ENCODE data around the gene OXSR1. TPM values are rescaled to one million over a fixed set of nuclear protein-coding genes. Genes with fewer than 3 reads are reported as not detected.

The OXSR1 gene
- 10 to 100 TPM; 27.3 to 38.4 (median 31.6) TPM for total RNA-seq
- polyA plus RNA-seq: 10 to 100 TPM; 13.7 to 15.9 TPM
- long read RNA-seq, donor 1, full-length matches to known transcripts: 13 of 30 reads
- long read RNA-seq, donor 1, partial matches to known transcripts: 13 of 30 reads
- long read RNA-seq, donor 1, other reads (novel, unspliced or antisense): 4 of 30 reads
- long read RNA-seq, donor 2, full-length matches to known transcripts: 33 of 51 reads
- long read RNA-seq, donor 2, partial matches to known transcripts: 15 of 51 reads
- long read RNA-seq, donor 2, other reads (novel, unspliced or antisense): 3 of 51 reads
- long read RNA-seq, donor 3, full-length matches to known transcripts: 5 of 33 reads
- long read RNA-seq, donor 3, partial matches to known transcripts: 25 of 33 reads
- long read RNA-seq, donor 3, other reads (novel, unspliced or antisense): 3 of 33 reads

- ATAC-seq (peak; percentile 94 to 98 (median 97)), DNase-seq (peak; percentile 97 to 99)
- intact Hi-C loops (cut with DNase I): loop anchor here in 7 of 10 donors (1.0 to 10.0 kb wide), 5 partner anchors 26 to 60 kb away; partner anchors contain the start of genes ACAA1 (in 5 of the 7) and MYD88 (in 2 of the 7)
- no peaks in the 10 kb centered on the region for H3K36me3 ChIP-seq
- H3K27ac ChIP-seq: peak within 1 kb of the TSS; percentile 92 to 99 (median 98)
- no peaks in the 10 kb centered on the region for H3K9me3 ChIP-seq
- no peaks in the 10 kb centered on the region for H3K27me3 ChIP-seq
- H3K4me1 ChIP-seq: peaks cover 3 to 43% (median 26%) of the 10 kb centered on the region in 9 donors
- no peak for TF ChIP-seq CTCF (IDR thresholded peaks at IDR 0.05)
- 0% methylated on average over 57 of the region's 57 CpGs for WGBS, 2 donors
- H3K4me3 ChIP-seq: peak within 1 kb of the TSS; percentile 88 to 99 (median 95)
Observed at GRCh38 chr3:38164952-38165721, at the start of gene OXSR1. Gene OXSR1, plus strand, starts transcription at chr3:38165537. Its CDS starts 340 bp downstream, at chr3:38165877.

- DNase-seq (no peak), ATAC-seq (no peak)
- H3K27me3 ChIP-seq: peaks cover 0 to 6% (median 0%) of the 10 kb centered on the region in 7 donors
- H3K4me3 ChIP-seq: no peak overlapping the region
- peaks cover 0 to 14% (median 3%) of the 10 kb centered on the region in 9 donors for H3K36me3 ChIP-seq
- H3K4me1 ChIP-seq: peaks cover 0 to 14% (median 4%) of the 10 kb centered on the region in 9 donors
- H3K9me3 ChIP-seq: no peaks in the 10 kb centered on the region
- no peak for TF ChIP-seq CTCF (IDR thresholded peaks at IDR 0.05)
- no peak overlapping the region for H3K27ac ChIP-seq
- 72 to 75% methylated on average over 9 of the region's 9 CpGs for WGBS, 2 donors
- intact Hi-C loops (cut with DNase I): loop anchor here in 5 of 10 donors (5.0 to 10.0 kb wide), 4 partner anchors 229 to 366 kb away; partner anchors contain the start of gene XYLB (in 3 of the 5)
Observed at GRCh38 chr3:38115645-38116427, 49.5 kb upstream of the OXSR1 start.

- intact Hi-C loops (cut with DNase I): loop anchor here in 5 of 10 donors (5.0 to 10.0 kb wide), 4 partner anchors 228 to 366 kb away; partner anchors contain the start of gene XYLB (in 3 of the 5)
- Histone ChIP-seq H3K36me3 (peaks cover 0 to 21% (median 11%) of the 10 kb centered on the region in 9 donors), H3K4me3 (no peak overlapping the region), H3K27me3 (peaks cover 0 to 6% (median 0%) of the 10 kb centered on the region in 7 donors), H3K4me1 (peaks cover 0 to 14% (median 4%) of the 10 kb centered on the region in 9 donors), H3K27ac (no peak overlapping the region), H3K9me3 (no peaks in the 10 kb centered on the region)
- WGBS, 2 donors: 92 to 94% methylated on average over 12 of the region's 12 CpGs
- no peak for DNase-seq
- ATAC-seq: peak in 6 of 8 donors; percentile 1 to 23 (median 11)
- TF ChIP-seq CTCF (IDR thresholded peaks at IDR 0.05): no peak
Observed at GRCh38 chr3:38116471-38117162, 48.7 kb upstream of the OXSR1 start.
